22Rv1 (cell line): ENCODE measurements around the gene ITM2C.

Experiments used
- CTCF ChIP-seq: fragments of 450-650 bp; IDR thresholded peaks from 2 replicates; pipeline ENCODE4 v1.5.1; 2017; ENCODE audit warnings: mild to moderate bottlenecking
- ZFX ChIP-seq: fragments of 450-650 bp; IDR thresholded peaks from 2 replicates; pipeline ENCODE4 v1.6.1; 2017; ENCODE audit warnings: antibody characterized with exemption, borderline replicate concordance

GRCh38 chr2:230886206-230886605, 21.5 kb downstream of the ITM2C start:
- TF ChIP-seq CTCF (no peak), ZFX (no peak)
